ENCODE measurements around the gene ATG4D.
"Not testable (repeated sequence)": the region's sequence is repeated elsewhere in the genome, so short reads cannot be mapped to it uniquely, and the experiment has no call there.

Gene ATG4D

GRCh38 chr19:10525636-10526035, 18.1 kb upstream of the ATG4D start:
- Histone ChIP-seq H4K20me1 (no peaks in the 10 kb centered on the region), H3K4me2 (no peak overlapping the region), H3K27me3 (no peaks in the 10 kb centered on the region), H3K9ac (no peak overlapping the region), H3K36me3 (no peaks in the 10 kb centered on the region), H3K27ac (no peak overlapping the region), H3K4me1 (peaks cover 0 to 3% (median 0%) of the 10 kb centered on the region in 10 experiments; a peak in 3 of 20 replicates), H3K9me3 (replicated peaks in 1 of 11) (no peaks in the 10 kb centered on the region), H3K4me3 (no peak overlapping the region)
- no peak for TF ChIP-seq Cebpa-rat (IDR thresholded peaks at IDR 0.05)

- not testable (repeated sequence) for H3K36me3 ChIP-seq; H3K27me3 ChIP-seq; H3K4me2 ChIP-seq; H3K4me1 ChIP-seq; H3K4me3 ChIP-seq; H4K20me1 ChIP-seq; H3K9me3 ChIP-seq (replicated peaks in 1 of 11); H3K9ac ChIP-seq; H3K27ac ChIP-seq
Observed at GRCh38 chr19:10526887-10527286, 16.8 kb upstream of the ATG4D start.

DNA sequence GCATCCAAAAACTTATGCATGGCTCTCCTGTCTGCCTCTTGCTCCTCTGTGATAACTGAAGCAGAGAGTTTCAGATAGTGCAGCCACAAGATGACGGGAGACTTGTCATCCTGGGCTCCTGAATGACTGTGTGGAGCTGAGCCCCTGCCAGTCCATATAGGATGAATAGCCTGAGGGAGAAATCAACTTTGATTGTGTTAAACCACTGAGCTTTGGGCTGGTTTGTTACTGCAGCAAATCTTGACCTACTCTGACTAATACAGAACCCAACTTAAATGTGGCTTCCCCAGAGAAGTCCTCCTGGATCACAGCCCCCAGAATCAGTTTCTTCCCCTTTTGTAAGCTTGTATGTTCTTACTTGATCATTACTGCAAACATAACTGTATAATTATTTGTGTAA, 11.2 kb upstream of the ATG4D start:
- H3K27ac ChIP-seq, result no peak overlapping the region
- H3K4me2 ChIP-seq, result no peak overlapping the region
- no peaks in the 10 kb centered on the region for H3K27me3 ChIP-seq
- peaks cover 0 to 13% (median 0%) of the 10 kb centered on the region in 10 experiments; a peak in 2 of 20 replicates for H3K4me1 ChIP-seq
- no peak for TF ChIP-seq Cebpa-rat (IDR thresholded peaks at IDR 0.05)
- no peak overlapping the region for H3K4me3 ChIP-seq
- no peaks in the 10 kb centered on the region for H4K20me1 ChIP-seq
- H3K9ac ChIP-seq, result no peak overlapping the region
- no peaks in the 10 kb centered on the region for H3K36me3 ChIP-seq
- peaks cover 0 to 5% (median 0%) of the 10 kb centered on the region in 11 experiments; a peak in 4 of 22 replicates for H3K9me3 ChIP-seq (replicated peaks in 1 of 11)

GRCh38 chr19:10533646-10534386, 9.9 kb upstream of the ATG4D start:
- no peak for TF ChIP-seq Cebpa-rat (IDR thresholded peaks at IDR 0.05)
- Histone ChIP-seq H4K20me1 (no peaks in the 10 kb centered on the region), H3K4me2 (no peak overlapping the region), H3K4me1 (peaks cover 0 to 16% (median 7%) of the 10 kb centered on the region in 10 experiments; a peak in 10 of 20 replicates), H3K9me3 (replicated peaks in 1 of 11) (peaks cover 0 to 5% (median 0%) of the 10 kb centered on the region in 11 experiments; a peak in 4 of 22 replicates), H3K4me3 (no peak overlapping the region), H3K36me3 (no peaks in the 10 kb centered on the region), H3K9ac (no peak overlapping the region), H3K27ac (no peak overlapping the region), H3K27me3 (no peaks in the 10 kb centered on the region)

DNA sequence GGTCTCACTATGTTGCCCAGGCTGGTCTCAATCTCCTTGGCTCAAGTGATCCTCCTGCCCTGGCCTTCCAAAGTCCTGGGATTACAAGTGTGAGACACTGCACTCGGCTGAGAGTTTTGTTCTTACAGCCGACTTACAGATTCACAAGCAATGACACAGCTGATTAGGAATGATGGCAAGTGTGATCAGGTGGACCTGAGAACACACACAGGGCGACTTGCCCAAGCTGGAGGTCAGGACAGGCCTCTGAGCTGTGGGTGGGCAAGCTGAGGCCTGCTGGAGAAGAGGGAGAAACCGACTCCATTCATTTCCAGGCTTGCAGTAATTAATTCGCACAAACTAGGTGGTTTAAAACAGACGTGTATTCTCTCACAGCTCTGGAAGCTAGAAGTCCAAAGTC, 8.1 kb upstream of the ATG4D start:
- Histone ChIP-seq H3K9ac (no peak overlapping the region), H3K9me3 (replicated peaks in 1 of 11) (peaks cover 0 to 5% (median 0%) of the 10 kb centered on the region in 11 experiments; a peak in 4 of 22 replicates), H3K4me1 (peaks cover 0 to 18% (median 11%) of the 10 kb centered on the region in 10 experiments; a peak in 12 of 20 replicates), H3K27me3 (no peaks in the 10 kb centered on the region), H3K4me2 (no peak overlapping the region), H3K27ac (no peak overlapping the region), H3K4me3 (no peak overlapping the region), H4K20me1 (no peaks in the 10 kb centered on the region), H3K36me3 (no peaks in the 10 kb centered on the region)
- TF ChIP-seq Cebpa-rat (IDR thresholded peaks at IDR 0.05), result no peak

DNA sequence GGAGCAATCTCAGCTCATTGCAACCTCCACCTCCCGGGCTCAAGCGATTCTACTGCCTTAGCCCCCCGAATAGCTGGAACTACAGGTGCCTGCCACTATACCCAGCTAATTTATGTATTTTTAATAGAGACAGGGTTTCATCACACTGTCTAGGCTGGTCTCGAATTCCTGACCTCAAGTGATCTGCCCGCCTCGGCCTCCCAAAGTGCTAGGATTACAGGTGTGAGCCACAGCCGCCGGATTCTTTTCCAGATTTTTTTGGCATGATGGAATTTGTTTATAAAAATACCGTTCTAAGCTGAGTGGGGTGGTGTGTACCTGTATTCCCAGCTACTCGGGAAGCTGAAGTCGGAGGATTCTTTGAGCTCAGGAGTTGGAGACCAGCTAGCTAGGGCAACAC, 6.0 kb upstream of the ATG4D start:
- H3K4me2 ChIP-seq, result no peak overlapping the region
- TF ChIP-seq Cebpa-rat (IDR thresholded peaks at IDR 0.05), result no peak
- no peaks in the 10 kb centered on the region for H3K36me3 ChIP-seq
- no peaks in the 10 kb centered on the region for H3K27me3 ChIP-seq
- no peak overlapping the region for H3K27ac ChIP-seq
- peaks cover 0 to 1% (median 0%) of the 10 kb centered on the region in 11 experiments; a peak in 4 of 22 replicates for H3K9me3 ChIP-seq (replicated peaks in 1 of 11)
- H4K20me1 ChIP-seq, result no peaks in the 10 kb centered on the region
- H3K9ac ChIP-seq, result no peak overlapping the region
- H3K4me1 ChIP-seq, result peaks cover 0 to 29% (median 19%) of the 10 kb centered on the region in 10 experiments; a peak in 17 of 20 replicates
- no peak overlapping the region for H3K4me3 ChIP-seq

GRCh38 chr19:10538204-10538983, 5.3 kb upstream of the ATG4D start:
- H3K27ac ChIP-seq, result no peak overlapping the region
- no peaks in the 10 kb centered on the region for H3K36me3 ChIP-seq
- no peaks in the 10 kb centered on the region for H3K9me3 ChIP-seq (replicated peaks in 1 of 11)
- H3K4me3 ChIP-seq, result no peak overlapping the region
- no peak overlapping the region for H3K9ac ChIP-seq
- peaks cover 0 to 36% (median 26%) of the 10 kb centered on the region in 10 experiments; a peak in 18 of 20 replicates for H3K4me1 ChIP-seq
- H3K4me2 ChIP-seq, result peak overlapping the region in 2 of 11 experiments; percentile 16 to 48; a peak in 5 of 22 replicates
- H4K20me1 ChIP-seq, result no peaks in the 10 kb centered on the region
- H3K27me3 ChIP-seq, result no peaks in the 10 kb centered on the region
- TF ChIP-seq Cebpa-rat (IDR thresholded peaks at IDR 0.05), result no peak

DNA sequence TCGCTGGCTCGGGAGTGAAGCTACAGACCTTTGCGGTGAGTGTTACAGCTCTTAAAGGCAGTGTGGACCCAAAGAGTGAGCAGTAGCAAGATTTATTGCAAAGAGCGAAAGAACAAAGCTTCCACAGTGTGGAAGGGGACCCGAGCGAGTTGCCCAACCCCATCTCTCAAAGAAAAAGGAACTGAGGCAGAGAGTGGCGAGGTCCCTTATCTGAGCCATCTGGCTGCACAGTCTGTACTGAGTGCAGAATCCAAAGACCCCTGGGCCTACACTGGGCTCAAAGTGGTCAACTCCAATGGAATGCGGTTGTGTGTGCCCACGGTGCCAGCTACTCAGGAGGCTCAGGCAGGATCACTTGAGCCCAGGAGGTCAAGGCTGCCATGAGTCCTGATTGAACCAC, 4.7 kb upstream of the ATG4D start:
- Histone ChIP-seq H3K4me1 (peaks cover 0 to 37% (median 27%) of the 10 kb centered on the region in 10 experiments; a peak in 18 of 20 replicates), H3K4me2 (peak overlapping the region in 4 of 11 experiments; percentile 15 to 48 (median 34); a peak in 8 of 22 replicates)
- H3K36me3 ChIP-seq; H4K20me1 ChIP-seq; H3K9ac ChIP-seq; H3K27ac ChIP-seq; H3K27me3 ChIP-seq; H3K4me3 ChIP-seq; H3K9me3 ChIP-seq (replicated peaks in 1 of 11): not testable (repeated sequence)

GRCh38 chr19:10543059-10543419, 665 bp upstream of the ATG4D start:
- TF ChIP-seq Cebpa-rat (IDR thresholded peaks at IDR 0.05), result no peak
- Histone ChIP-seq H4K20me1 (peaks cover 0 to 33% (median 26%) of the 10 kb centered on the region in 11 experiments; a peak in 16 of 22 replicates), H3K4me2 (peak overlapping the region; percentile 75 to 97 (median 89)), H3K36me3 (peaks cover 10 to 27% (median 23%) of the 10 kb centered on the region in 11 experiments), H3K27ac (peak overlapping the region in 6 of 11 experiments; percentile 49 to 99 (median 97); a peak in 8 of 22 replicates), H3K27me3 (no peaks in the 10 kb centered on the region), H3K4me3 (peak overlapping the region; percentile 82 to 100 (median 97)), H3K9ac (peak overlapping the region in 10 of 11 experiments; percentile 95 to 99 (median 99); a peak in 17 of 22 replicates), H3K9me3 (replicated peaks in 1 of 11) (no peaks in the 10 kb centered on the region), H3K4me1 (peaks cover 13 to 55% (median 41%) of the 10 kb centered on the region in 10 experiments)

Measured in BLaER1 treated with 17β-estradiol and CSF1 and Interleukin-3, amounts not matched to agents 10 nM and 100 nM (cell line).